H1 (cell line): ENCODE results near the gene CEP83. TPM values are rescaled to one million over a fixed set of nuclear protein-coding genes. Genes with fewer than 3 reads are reported as not detected.

Source experiments
- CTCF ChIA-PET: fragments of 300-600 bp; sonication (Branson Sonifier 250); formaldehyde crosslinking; loops from one replicate; lab custom pipeline; 2021; ENCODE audit not compliant: partially characterized antibody; lab: Charles Lee
- POLR2A ChIA-PET: fragments of 300-600 bp; sonication (Branson Sonifier 250); formaldehyde crosslinking; loops from one replicate; lab custom pipeline; 2021; ENCODE audit warnings: inconsistent platforms; ENCODE audit not compliant: partially characterized antibody; lab: Charles Lee
- DNase-seq, 2 experiments: peaks; one replicate each; pipeline versions ENCODE4 v3.0.0 to v3.0.0-alpha.2; 2010 to 2022; ENCODE audit warnings: low spot score in 2 of 2, low read depth in 1 of 2, mixed read lengths in 1 of 2
- FAIRE-seq: peaks from 2 replicates; lab custom pipeline; 2011; peaks lifted over from hg19 to GRCh38; lab: Jason Lieb, UNC
- H2AFZ ChIP-seq: 2 replicates; pipeline ENCODE4 v1.8.1; 2012; ENCODE audit warnings: low read length, inconsistent platforms
- H2AK5ac ChIP-seq: 2 replicates; pipeline ENCODE4 v1.6.1; 2013; ENCODE audit warnings: low read depth, low read length
- H2BK120ac ChIP-seq: replicated peaks from 2 replicates; pipeline ENCODE3; 2013; ENCODE audit warnings: low read depth, low read length, inconsistent platforms
- H2BK12ac ChIP-seq: 2 replicates; pipeline ENCODE4 v1.6.1; 2013; ENCODE audit warnings: low read depth, low read length
- H2BK15ac ChIP-seq: 2 replicates; pipeline ENCODE4 v1.6.1; 2013; ENCODE audit warnings: low read length
- H2BK20ac ChIP-seq: 2 replicates; pipeline ENCODE4 v1.6.1; 2013; ENCODE audit warnings: low read length
- H2BK5ac ChIP-seq: 2 replicates; pipeline ENCODE4 v1.6.1; 2013; ENCODE audit warnings: low read depth, low read length
- H3K14ac ChIP-seq: 2 replicates; pipeline ENCODE4 v1.6.1; 2013; ENCODE audit warnings: inconsistent platforms; ENCODE audit not compliant: insufficient read length
- H3K18ac ChIP-seq: 2 replicates; pipeline ENCODE4 v1.6.1; 2013; ENCODE audit warnings: low read length; ENCODE audit errors: extremely low read depth
- H3K23ac ChIP-seq: 2 replicates; pipeline ENCODE4 v1.6.1; 2013; ENCODE audit warnings: inconsistent platforms; ENCODE audit not compliant: insufficient read length
- H3K23me2 ChIP-seq: 2 replicates; pipeline ENCODE4 v1.6.1; 2013; ENCODE audit warnings: low read depth, low read length
- H3K27ac ChIP-seq: 2 replicates; pipeline ENCODE4 v1.6.1; 2011; ENCODE audit warnings: low read depth, low read length, inconsistent platforms
- H3K27me3 ChIP-seq, 4 experiments: replicated peaks in 1 of 4; 1 replicate in 1 of 4; 2 replicates in 3 of 4; pipeline versions ENCODE4 v1.6.1 to v1.8.1; 2011 to 2013; ENCODE audit warnings: low read length in 3 of 4, mild to moderate bottlenecking in 3 of 4, inconsistent platforms in 2 of 4, mixed read lengths in 2 of 4, moderate library complexity in 1 of 4; ENCODE audit not compliant: control insufficient read depth in 3 of 4, insufficient read depth in 3 of 4; ENCODE audit errors: extremely low read depth in 1 of 4
- H3K36me3 ChIP-seq, 4 experiments: 2 replicates each; pipeline versions ENCODE4 v1.6.1 to v1.8.1; 2011 to 2013; ENCODE audit warnings: mild to moderate bottlenecking in 4 of 4, low read length in 3 of 4, moderate library complexity in 2 of 4, control low read depth in 1 of 4, inconsistent platforms in 1 of 4; ENCODE audit not compliant: insufficient read depth in 4 of 4, control insufficient read depth in 2 of 4
- H3K4ac ChIP-seq: replicated peaks from 2 replicates; pipeline ENCODE3; 2013; ENCODE audit warnings: low read length, low read depth, mixed read lengths, inconsistent platforms; ENCODE audit not compliant: insufficient read length
- H3K4me1 ChIP-seq, 4 experiments: replicated peaks in 1 of 4; 1 replicate in 1 of 4; 2 replicates in 3 of 4; pipeline versions ENCODE4 v1.6.1 to v1.8.1; 2011 to 2013; ENCODE audit warnings: low read length in 3 of 4, inconsistent platforms in 2 of 4, mixed read lengths in 1 of 4; ENCODE audit not compliant: insufficient read depth in 4 of 4, control insufficient read depth in 3 of 4
- H3K4me2 ChIP-seq, 2 experiments: 2 replicates each; pipeline versions ENCODE4 v1.6.1 to v1.8.1; 2011 to 2013; ENCODE audit warnings: low read depth in 2 of 2, low read length in 2 of 2, control low read depth in 1 of 2, inconsistent platforms in 1 of 2, mild to moderate bottlenecking in 1 of 2; ENCODE audit not compliant: insufficient read depth in 1 of 2
- H3K4me3 ChIP-seq, 4 experiments: fragments of 200-600, 300-600 bp in 1 of 4; sonication (generic), shearing (Covaris generic), sonication (Bioruptor Twin) in 1 of 4; 2 replicates each; pipeline versions ENCODE4 v1.5.1 to v1.8.1; 2011 to 2016; ENCODE audit warnings: low read length in 4 of 4, low read depth in 3 of 4, control low read depth in 2 of 4, inconsistent platforms in 2 of 4, mild to moderate bottlenecking in 2 of 4, mixed read lengths in 1 of 4, moderate library complexity in 1 of 4; ENCODE audit not compliant: insufficient read depth in 2 of 4; ENCODE audit errors: extremely low read depth in 1 of 4
- H3K56ac ChIP-seq: replicated peaks from 2 replicates; pipeline ENCODE3; 2013; ENCODE audit warnings: low read depth, mild to moderate bottlenecking, mixed read lengths, low read length, inconsistent platforms; ENCODE audit not compliant: insufficient read length
- H3K79me1 ChIP-seq: 2 replicates; pipeline ENCODE4 v1.6.1; 2013; ENCODE audit warnings: low read depth, low read length, control low read depth
- H3K79me2 ChIP-seq, 2 experiments: 2 replicates each; pipeline versions ENCODE4 v1.6.1 to v1.8.1; 2012 to 2013; ENCODE audit warnings: low read length in 2 of 2, mild to moderate bottlenecking in 2 of 2, inconsistent platforms in 1 of 2; ENCODE audit not compliant: insufficient read depth in 2 of 2, control insufficient read depth in 1 of 2
- H3K9ac ChIP-seq, 4 experiments: replicated peaks in 1 of 4; 1 replicate in 1 of 4; 2 replicates in 3 of 4; pipeline versions ENCODE4 v1.6.1 to v1.8.1; 2011 to 2013; ENCODE audit warnings: low read depth in 3 of 4, low read length in 3 of 4, control low read depth in 2 of 4, mild to moderate bottlenecking in 2 of 4, moderate library complexity in 2 of 4, inconsistent platforms in 1 of 4; ENCODE audit errors: extremely low read depth in 1 of 4
- H3K9me3 ChIP-seq, 2 experiments: 2 replicates each; pipeline versions ENCODE4 v1.6.1 to v1.8.1; 2012 to 2013; ENCODE audit warnings: mild to moderate bottlenecking in 2 of 2, moderate library complexity in 2 of 2, control low read depth in 1 of 2, inconsistent platforms in 1 of 2, low read depth in 1 of 2, low read length in 1 of 2, mixed read lengths in 1 of 2; ENCODE audit not compliant: insufficient read depth in 2 of 2
- H4K20me1 ChIP-seq, 2 experiments: replicated peaks in 1 of 2; 2 replicates each; pipeline versions ENCODE3 to v1.8.1; 2011 to 2013; ENCODE audit warnings: inconsistent platforms in 2 of 2, low read length in 2 of 2, mild to moderate bottlenecking in 1 of 2; ENCODE audit not compliant: insufficient read depth in 2 of 2, control insufficient read depth in 1 of 2
- H4K5ac ChIP-seq: 2 replicates; pipeline ENCODE4 v1.6.1; 2013; ENCODE audit warnings: low read length, low read depth, mixed read lengths, inconsistent platforms; ENCODE audit not compliant: insufficient read length
- H4K8ac ChIP-seq: 2 replicates; pipeline ENCODE4 v1.8.0; 2013; ENCODE audit warnings: mild to moderate bottlenecking, moderate library complexity, low read length, inconsistent platforms; ENCODE audit not compliant: insufficient read depth; ENCODE audit errors: extremely low read depth
- H4K91ac ChIP-seq: replicated peaks from 2 replicates; pipeline ENCODE3; 2013; ENCODE audit warnings: low read length, mixed read lengths, inconsistent platforms; ENCODE audit not compliant: insufficient read length
- CBX8 ChIP-seq: fragments of 300-800, 300-1000 bp; sonication (generic); IDR thresholded peaks from 2 replicates; pipeline ENCODE4 v1.7.1; 2016; ENCODE audit warnings: low read depth, low read length, borderline replicate concordance
- CEBPB ChIP-seq: IDR thresholded peaks from 2 replicates; pipeline ENCODE4 v1.6.1; 2012; ENCODE audit warnings: low read depth, low read length
- CTBP2 ChIP-seq: IDR thresholded peaks from 2 replicates; pipeline ENCODE4 v1.7.0; 2011; ENCODE audit warnings: borderline replicate concordance, mild to moderate bottlenecking, moderate library complexity, mixed read lengths, low read length; ENCODE audit not compliant: insufficient read depth, insufficient read length
- FOSL1 ChIP-seq: IDR thresholded peaks from 2 replicates; pipeline ENCODE4 v1.6.1; 2011; ENCODE audit warnings: mild to moderate bottlenecking, low read depth, low read length, moderate library complexity; ENCODE audit not compliant: insufficient read depth
- HDAC2 ChIP-seq, 2 experiments: fragments of 300-600 bp in 1 of 2; sonication (generic) in 1 of 2; IDR thresholded peaks; 2 replicates each; pipeline ENCODE4 v1.6.1; 2011 to 2012; ENCODE audit warnings: low read depth in 2 of 2, low read length in 2 of 2, mild to moderate bottlenecking in 2 of 2, moderate library complexity in 2 of 2, borderline replicate concordance in 1 of 2, inconsistent platforms in 1 of 2
- JUN ChIP-seq: IDR thresholded peaks from 2 replicates; pipeline ENCODE4 v1.6.1; 2011; ENCODE audit warnings: low read depth, mild to moderate bottlenecking, improper control_type of control experiment, low read length
- KDM4A ChIP-seq: IDR thresholded peaks from one replicate; pipeline ENCODE4 v1.7.1; 2012; ENCODE audit warnings: low read depth, mild to moderate bottlenecking, moderate library complexity, low read length, inconsistent platforms; ENCODE audit not compliant: severe bottlenecking
- KDM5A ChIP-seq: fragments of 200-600 bp; IDR thresholded peaks from 2 replicates; pipeline ENCODE4 v1.7.1; 2012; ENCODE audit warnings: mild to moderate bottlenecking, low read length, inconsistent platforms, mixed read lengths
- RAD21 ChIP-seq, 2 experiments: IDR thresholded peaks in 1 of 2; conservative IDR thresholded peaks in 1 of 2; 2 replicates each; pipeline ENCODE4 v1.6.1; 2011; ENCODE audit warnings: low read depth in 2 of 2, low read length in 2 of 2, improper control_type of control experiment in 1 of 2, inconsistent platforms in 1 of 2, mild to moderate bottlenecking in 1 of 2, moderate library complexity in 1 of 2
- SIRT6 ChIP-seq: IDR thresholded peaks from one replicate; pipeline ENCODE4 v1.7.1; 2012; ENCODE audit warnings: low read length, inconsistent platforms
- TCF12 ChIP-seq: IDR thresholded peaks from 2 replicates; pipeline ENCODE4 v1.6.1; 2011; ENCODE audit warnings: low read depth, mild to moderate bottlenecking, low read length
- polyA plus RNA-seq, 7 experiments: library from polyadenylated mRNA; depleted of rRNA in 3 of 7; stranded (reverse) in 5 of 7; unstranded in 2 of 7; fragments of >200 nt in 5 of 7; fragments of 200-250 nt in 2 of 7; gene quantifications; 1 replicate in 5 of 7; 2 replicates in 1 of 7; 4 replicates in 1 of 7; pipeline versions ENCODE4 v1.2.1 to v1.2.3, GENCODE V29; 2011 to 2013; ENCODE audit warnings: missing spikeins in 2 of 7, mixed read lengths in 2 of 7
- total RNA-seq: library from RNA; stranded (reverse); fragmentation: NEBNext Ultra II Directional; extraction: Animal tissue kit (Norgen Biotek cat#: 25700); gene quantifications from 2 replicates; pipeline ENCODE4 v1.2.1, GENCODE V29; 2021
- TF ChIP-seq, protein P1 (sequence below): IDR thresholded peaks from 2 replicates; pipeline ENCODE4 v1.6.1; 2011; ENCODE audit warnings: low read depth, mild to moderate bottlenecking, low read length; ENCODE audit not compliant: insufficient read depth

The CEP83 gene
- total and polyA plus RNA-seq, 2 of the 8 experiments (the other 6 are each of a cell fraction or from before 2014, with no cell fraction given), result 6.0 to 25.8 TPM

DNA sequence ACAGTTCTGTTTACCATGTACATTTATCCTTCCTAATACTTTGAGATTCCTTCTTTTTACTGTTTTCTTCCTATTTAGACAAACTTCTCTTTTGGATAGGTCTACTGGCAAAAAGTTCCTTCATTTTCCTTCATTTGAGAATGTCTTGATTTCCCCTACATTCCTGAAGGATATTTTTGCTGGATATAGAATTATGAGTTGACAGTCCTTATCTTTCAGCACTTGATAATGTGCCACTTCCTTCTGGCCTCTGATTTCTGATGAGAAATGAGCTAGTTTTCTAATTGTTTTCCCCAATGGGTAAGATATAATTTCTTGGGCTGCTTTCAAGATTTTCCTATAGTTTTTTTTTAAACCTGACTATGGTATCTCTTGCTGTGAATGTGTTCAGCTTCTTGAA is 75.6 kb downstream of the CEP83 start:
- no peak for TF ChIP-seq KDM4A
- TF ChIP-seq TCF12, result no peak
- TF ChIP-seq SIRT6, result no peak
- TF ChIP-seq KDM5A, result no peak
- no peak for TF ChIP-seq RAD21 (IDR thresholded peaks at IDR 0.05 in 1 of 2, conservative IDR thresholded peaks at IDR 0.05 in 1 of 2; ENCODE audit: low read depth in 2 of 2, low read length in 2 of 2)
- TF ChIP-seq CBX8, result no peak
- no peak for TF ChIP-seq HDAC2 (IDR thresholded peaks at IDR 0.05; ENCODE audit: borderline replicate concordance in 1 of 2, low read depth in 2 of 2, low read length in 2 of 2)
- TF ChIP-seq, protein P1, sequence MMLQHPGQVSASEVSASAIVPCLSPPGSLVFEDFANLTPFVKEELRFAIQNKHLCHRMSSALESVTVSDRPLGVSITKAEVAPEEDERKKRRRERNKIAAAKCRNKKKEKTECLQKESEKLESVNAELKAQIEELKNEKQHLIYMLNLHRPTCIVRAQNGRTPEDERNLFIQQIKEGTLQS, result no peak
- no peak for TF ChIP-seq JUN
- no peak for TF ChIP-seq CTBP2
- no peak for TF ChIP-seq FOSL1
- TF ChIP-seq CEBPB, result no peak
- Histone ChIP-seq H3K4me1 (no peaks in the 10 kb centered on the region), H3K79me1 (no peaks in the 10 kb centered on the region), H3K56ac (no peak overlapping the region), H3K36me3 (peaks cover 4 to 10% (median 6%) of the 10 kb centered on the region in 4 experiments; a peak in 6 of 8 replicates), H3K27ac (no peak overlapping the region), H3K23ac (no peak overlapping the region), H4K91ac (no peak overlapping the region), H3K9me3 (no peaks in the 10 kb centered on the region), H2BK12ac (no peak overlapping the region), H3K4me2 (no peak overlapping the region), H3K4ac (no peak overlapping the region), H2BK20ac (no peak overlapping the region), H2AK5ac (no peak overlapping the region), H3K18ac (no peak overlapping the region), H2BK120ac (no peak overlapping the region), H2BK15ac (no peak overlapping the region), H3K4me3 (no peak overlapping the region), H3K23me2 (no peaks in the 10 kb centered on the region), H3K27me3 (no peaks in the 10 kb centered on the region), H3K79me2 (no peaks in the 10 kb centered on the region), H4K8ac (no peak overlapping the region), H2AFZ (no peak overlapping the region), H4K20me1 (no peaks in the 10 kb centered on the region), H4K5ac (no peak overlapping the region), H3K14ac (no peak overlapping the region), H3K9ac (no peak overlapping the region), H2BK5ac (no peak overlapping the region)
- CTCF ChIA-PET, result interaction anchor here (0.9 kb wide), 1 partner anchor 91 kb away, joined by 3 read pairs; no protein-coding TSS in a partner anchor
- DNase-seq (no peak), FAIRE-seq (no peak)
- POLR2A ChIA-PET, result no interaction called here
